Measurements from ENCODE around the gene GARIN5B.

GRCh38 chr19:55407800-55408532 is 44.9 kb upstream of the GARIN5B start:
- TF ChIP-seq YY1 (IDR thresholded peaks at IDR 0.05; ENCODE audit: low read depth, low read length) (peak; percentile 95), POLR2A (IDR thresholded peaks at IDR 0.05; ENCODE audit: control extremely low read depth in 1 of 2, low read depth in 2 of 2, low read length in 2 of 2) (peak in 1 of 2 experiments; percentile 95; a peak in 2 of 3 replicates), CTCF (IDR thresholded peaks at IDR 0.05; ENCODE audit: control extremely low read depth in 1 of 3, insufficient read depth in 1 of 3, low read depth in 1 of 3, low read length in 3 of 3) (no peak), RNF2 (IDR thresholded peaks at IDR 0.05; ENCODE audit: borderline replicate concordance, low read depth, low read length, missing control alignments, poor library complexity, severe bottlenecking) (peak; percentile 57), CHD1 (IDR thresholded peaks at IDR 0.05; ENCODE audit: low read depth, low read length) (no peak), NANOG (IDR thresholded peaks at IDR 0.05; ENCODE audit: insufficient read depth, low read depth, low read length, poor library complexity, severe bottlenecking) (peak; percentile 19), JUND (IDR thresholded peaks at IDR 0.05; ENCODE audit: low read length) (peak; percentile 24; the same call in 1 of the 2 replicates), NRF1 (IDR thresholded peaks at IDR 0.05; ENCODE audit: low read depth, low read length) (0 out of 2 replicates have a peak, but pooled peaks have one; percentile 31)

Measured in H1 (cell line).